ENCODE data around the gene SOX6. TPM values are rescaled to one million over a fixed set of nuclear protein-coding genes. Genes with fewer than 3 reads are reported as not detected.

The SOX6 gene
- total RNA-seq, 1 donor from 2014 or later, result 24.9 TPM

DNA sequence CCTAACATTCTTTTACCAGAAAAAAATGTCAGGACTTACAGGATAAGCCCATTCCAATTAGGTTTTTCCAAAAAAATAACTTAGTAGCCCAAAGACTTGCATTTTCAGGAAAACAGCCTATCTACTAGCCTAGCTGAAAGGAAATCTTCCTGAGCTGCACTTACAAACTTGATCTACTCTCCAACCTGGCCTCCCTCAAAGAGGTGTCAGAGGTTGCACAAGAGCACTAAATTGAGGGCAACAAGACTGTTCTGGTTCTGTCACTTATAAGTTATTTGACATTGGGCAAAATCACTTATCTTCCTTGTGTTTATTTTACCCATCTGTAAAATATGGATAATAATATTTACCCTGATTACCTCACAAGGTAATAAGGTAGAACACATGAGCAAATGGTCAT is 7.9 kb upstream of the SOX6 start:
- Mint-ChIP-seq H3K27ac (no peak overlapping the region), H3K4me1 (ENCODE audit: unreplicated experiment) (peaks cover 11% of the 10 kb centered on the region)

GRCh38 chr11:16363706-16364105 is 7.4 kb upstream of the SOX6 start:
- H3K36me3 Mint-ChIP-seq, result no peaks in the 10 kb centered on the region
- H3K27me3 Mint-ChIP-seq, result no peaks in the 10 kb centered on the region
- no peak for TF ChIP-seq CTCF (conservative IDR thresholded peaks at IDR 0.05)
- peaks cover 11% of the 10 kb centered on the region for H3K4me1 Mint-ChIP-seq (ENCODE audit: unreplicated experiment)
- H3K27ac Mint-ChIP-seq, result no peak overlapping the region
- no peak overlapping the region for H3K4me3 Mint-ChIP-seq
- no peaks in the 10 kb centered on the region for H3K9me3 Mint-ChIP-seq
- no peak for DNase-seq (ENCODE audit: extremely low spot score, unreplicated experiment)

More for the DNA sequence above, 7.9 kb upstream of the SOX6 start:
- Mint-ChIP-seq H3K36me3 (no peaks in the 10 kb centered on the region), H3K9me3 (no peaks in the 10 kb centered on the region), H3K4me3 (no peak overlapping the region), H3K27me3 (no peaks in the 10 kb centered on the region)
- TF ChIP-seq CTCF (conservative IDR thresholded peaks at IDR 0.05), result no peak
- DNase-seq (ENCODE audit: extremely low spot score, unreplicated experiment), result no peak

GRCh38 chr11:16361108-16361865 is 4.9 kb upstream of the SOX6 start:
- H3K9me3 Mint-ChIP-seq, result no peaks in the 10 kb centered on the region
- no peak overlapping the region for H3K27ac Mint-ChIP-seq
- peaks cover 13% of the 10 kb centered on the region for H3K4me1 Mint-ChIP-seq (ENCODE audit: unreplicated experiment)
- DNase-seq (ENCODE audit: extremely low spot score, unreplicated experiment), result no peak
- no peak for TF ChIP-seq CTCF (conservative IDR thresholded peaks at IDR 0.05)
- no peaks in the 10 kb centered on the region for H3K27me3 Mint-ChIP-seq
- H3K4me3 Mint-ChIP-seq, result no peak overlapping the region
- H3K36me3 Mint-ChIP-seq, result no peaks in the 10 kb centered on the region

GRCh38 chr11:16359369-16359768 is 3.0 kb upstream of the SOX6 start:
- DNase-seq (ENCODE audit: extremely low spot score, unreplicated experiment), result no peak
- Mint-ChIP-seq H3K9me3 (no peaks in the 10 kb centered on the region), H3K27ac (no peak overlapping the region), H3K4me1 (ENCODE audit: unreplicated experiment) (peaks cover 13% of the 10 kb centered on the region), H3K4me3 (no peak overlapping the region), H3K36me3 (no peaks in the 10 kb centered on the region), H3K27me3 (no peaks in the 10 kb centered on the region)
- TF ChIP-seq CTCF (conservative IDR thresholded peaks at IDR 0.05), result no peak

GRCh38 chr11:16358726-16359125 is 2.4 kb upstream of the SOX6 start:
- peaks cover 16% of the 10 kb centered on the region for H3K4me1 Mint-ChIP-seq (ENCODE audit: unreplicated experiment)
- no peaks in the 10 kb centered on the region for H3K36me3 Mint-ChIP-seq
- H3K4me3 Mint-ChIP-seq, result no peak overlapping the region
- no peak for DNase-seq (ENCODE audit: extremely low spot score, unreplicated experiment)
- TF ChIP-seq CTCF (conservative IDR thresholded peaks at IDR 0.05), result no peak
- H3K27me3 Mint-ChIP-seq, result no peaks in the 10 kb centered on the region
- H3K9me3 Mint-ChIP-seq, result no peaks in the 10 kb centered on the region
- H3K27ac Mint-ChIP-seq, result no peak overlapping the region

Measured in type B pancreatic cell (in vitro differentiated cells).